HepG2 (cell line): ENCODE data around the gene NID1. TPM values are rescaled to one million over a fixed set of nuclear protein-coding genes. Genes with fewer than 3 reads are reported as not detected.

ENCODE experiments used
- ARID3A ChIP-seq: IDR thresholded peaks from 2 replicates; pipeline ENCODE4 v1.6.1; 2012; ENCODE audit warnings: low read depth, low read length, improper control_type of control experiment
- BRD4 ChIP-seq: sonication (generic); formaldehyde crosslinking; IDR thresholded peaks from 2 replicates; pipeline ENCODE4 v1.4.0; 2020; ENCODE audit warnings: missing genetic modification reagents
- FOXJ3 ChIP-seq: sonication (generic); formaldehyde crosslinking; IDR thresholded peaks from 2 replicates; pipeline ENCODE4 v1.4.0; 2020; ENCODE audit warnings: missing genetic modification reagents, mild to moderate bottlenecking, borderline replicate concordance
- MAF1 ChIP-seq: sonication (generic); formaldehyde crosslinking; IDR thresholded peaks from 2 replicates; pipeline ENCODE4 v1.5.0; 2020; ENCODE audit warnings: missing genetic modification reagents, borderline replicate concordance
- MTA3 ChIP-seq: sonication (generic); formaldehyde crosslinking; IDR thresholded peaks from 2 replicates; pipeline ENCODE4 v1.4.0; 2020; ENCODE audit warnings: missing genetic modification reagents
- PBX3 ChIP-seq: sonication (generic); formaldehyde crosslinking; IDR thresholded peaks from 2 replicates; pipeline ENCODE4 v1.8.1; 2023; ENCODE audit warnings: missing genetic modification reagents, inconsistent platforms, borderline replicate concordance
- PCBP2 ChIP-seq: fragments of 200-400 bp; formaldehyde crosslinking; optimal IDR thresholded peaks from 2 replicates; pipeline ENCODE3; 2018; ENCODE audit warnings: low read length, low read depth; ENCODE audit not compliant: poor library complexity, severe bottlenecking
- PLSCR1 ChIP-seq: sonication (generic); formaldehyde crosslinking; IDR thresholded peaks from 2 replicates; pipeline ENCODE4 v1.5.0; 2020; ENCODE audit warnings: missing genetic modification reagents, mild to moderate bottlenecking, borderline replicate concordance
- SMAD1 ChIP-seq: sonication (generic); formaldehyde crosslinking; IDR thresholded peaks from 2 replicates; pipeline ENCODE4 v1.4.0; 2020; ENCODE audit warnings: missing genetic modification reagents, low read depth, mild to moderate bottlenecking, borderline replicate concordance
- STAT6 ChIP-seq: sonication (generic); formaldehyde crosslinking; IDR thresholded peaks from 2 replicates; pipeline ENCODE4 v1.4.0; 2020; ENCODE audit warnings: missing genetic modification reagents, mild to moderate bottlenecking, borderline replicate concordance
- TBX2 ChIP-seq: sonication (generic); formaldehyde crosslinking; IDR thresholded peaks from 2 replicates; pipeline ENCODE4 v1.5.0; 2020; ENCODE audit warnings: missing genetic modification reagents, mild to moderate bottlenecking, borderline replicate concordance
- TCF12 ChIP-seq, 2 experiments: fragments of 450-650 bp in 1 of 2; sonication (generic) in 1 of 2; formaldehyde crosslinking in 1 of 2; IDR thresholded peaks; 2 replicates each; pipeline versions ENCODE4 v1.6.1 to v1.8.0; 2017 to 2022; ENCODE audit warnings: antibody characterized with exemption in 1 of 2, mild to moderate bottlenecking in 1 of 2, missing genetic modification reagents in 1 of 2, moderate library complexity in 1 of 2
- ZBTB43 ChIP-seq: sonication (generic); formaldehyde crosslinking; conservative IDR thresholded peaks from 2 replicates; pipeline ENCODE4 v1.4.0; 2020; ENCODE audit warnings: missing genetic modification reagents
- ZNF136 ChIP-seq: sonication (generic); formaldehyde crosslinking; IDR thresholded peaks from 2 replicates; pipeline ENCODE4 v1.8.1; 2022; ENCODE audit warnings: low read depth, mild to moderate bottlenecking, moderate library complexity, missing genetic modification reagents
- ZNF230 ChIP-seq: sonication (generic); formaldehyde crosslinking; IDR thresholded peaks from 2 replicates; pipeline ENCODE4 v1.4.0; 2020; ENCODE audit warnings: mild to moderate bottlenecking, missing genetic modification reagents
- ZNF468 ChIP-seq: sonication (generic); formaldehyde crosslinking; IDR thresholded peaks from 2 replicates; pipeline ENCODE4 v1.8.0; 2022; ENCODE audit warnings: mild to moderate bottlenecking, moderate library complexity, missing genetic modification reagents
- ZNF720 ChIP-seq: sonication (generic); formaldehyde crosslinking; IDR thresholded peaks from 2 replicates; pipeline ENCODE4 v1.4.0; 2020; ENCODE audit warnings: missing genetic modification reagents
- ZSCAN5A ChIP-seq: sonication (generic); formaldehyde crosslinking; IDR thresholded peaks from 2 replicates; pipeline ENCODE4 v1.8.0; 2022; ENCODE audit warnings: mild to moderate bottlenecking, missing genetic modification reagents, borderline replicate concordance
- polyA plus RNA-seq, 8 experiments: library from polyadenylated mRNA; depleted of rRNA in 3 of 8; stranded (reverse) in 7 of 8; unstranded in 1 of 8; fragments of >200 nt; fragmentation: Illumina TruSeq in 4 of 8; extraction: Trizol in 4 of 8; gene quantifications; 2 replicates each; pipeline versions ENCODE4 v1.2.1 to v1.2.3, GENCODE V29; 2011 to 2016; ENCODE audit warnings: low read depth in 4 of 8, missing spikeins in 1 of 8, mixed read lengths in 1 of 8; ENCODE audit not compliant: insufficient read depth in 1 of 8
- total RNA-seq, 5 experiments: library from RNA; depleted of rRNA; stranded (reverse); fragments of >200 nt; fragmentation: Illumina TruSeq; extraction: Trizol; gene quantifications; 2 replicates each; pipeline ENCODE4 v1.2.3, GENCODE V29; 2016; ENCODE audit warnings: low read depth in 1 of 5

NID1 gene
- total and polyA plus RNA-seq, 2 of the 13 experiments (the other 11 are each of a cell fraction or from before 2014, with no cell fraction given) = 50.2 to 56.1 TPM

- no peak; the same call in 1 of the 2 replicates for TF ChIP-seq STAT6
- 0 out of 2 replicates have a peak, but pooled peaks have one; percentile 33 for TF ChIP-seq SMAD1
- TF ChIP-seq ARID3A = no peak
- TF ChIP-seq ZNF468 (CRISPR knock-in tag) = no peak
- TF ChIP-seq FOXJ3 = peak; percentile 84
- peak; percentile 83 for TF ChIP-seq MAF1 (CRISPR knock-in tag)
- TF ChIP-seq ZNF720 = no peak
- TF ChIP-seq ZNF136 (CRISPR knock-in tag) = peak; percentile 84; the same call in 1 of the 2 replicates
- peak; percentile 87; the same call in 1 of the 2 replicates for TF ChIP-seq TBX2 (CRISPR knock-in tag)
- TF ChIP-seq ZNF230 = peak; percentile 94
- TF ChIP-seq PBX3 (CRISPR knock-in tag) = 0 out of 2 replicates have a peak, but pooled peaks have one; percentile 61
- TF ChIP-seq ZSCAN5A = no peak; the same call in 1 of the 2 replicates
- TF ChIP-seq BRD4 (CRISPR knock-in tag) = peak; percentile 65; the same call in 1 of the 2 replicates
- peak; percentile 95 for TF ChIP-seq ZBTB43 (CRISPR knock-in tag)
- 0 out of 2 replicates have a peak, but pooled peaks have one; percentile 74 for TF ChIP-seq PLSCR1 (CRISPR knock-in tag)
- no peak for TF ChIP-seq PCBP2
- TF ChIP-seq TCF12 (IDR thresholded peaks at IDR 0.05) = no peak
- TF ChIP-seq TCF12 (CRISPR knock-in tag; IDR thresholded peaks at IDR 0.05) = peak; percentile 9; the same call in 1 of the 2 replicates
- TF ChIP-seq MTA3 = no peak
Observed at GRCh38 chr1:236063919-236064673, 794 bp downstream of the NID1 start (continued).
